Thoracic aorta (tissue), 2 donors: Measurements from ENCODE around the gene STUM. TPM values are rescaled to one million over a fixed set of nuclear protein-coding genes. Genes with fewer than 3 reads are reported as not detected.

Experiments
- ATAC-seq: fragments of 150-250 bp; one replicate; pipeline ENCODE4 v1.8.0; 2017; ENCODE audit warnings: low read depth; ENCODE audit not compliant: insufficient number of reproducible peaks, low FRiP score
- DNase-seq: peaks from one replicate; pipeline ENCODE4 v3.0.0-alpha.2; 2020; ENCODE audit warnings: low spot score
- H3K27ac ChIP-seq, 2 donors: fragments of 200-600 bp; sonication (generic); 1 replicate in 1 of 2; 2 replicates in 1 of 2; pipeline ENCODE4 v1.5.1; 2016; ENCODE audit warnings: mild to moderate bottlenecking in 2 of 2, moderate library complexity in 2 of 2
- H3K27me3 ChIP-seq: fragments of 200-600 bp; sonication (generic); replicated peaks from 2 replicates; pipeline ENCODE4 v1.6.0; 2016; ENCODE audit warnings: mild to moderate bottlenecking; ENCODE audit not compliant: insufficient read depth
- H3K36me3 ChIP-seq: fragments of 200-600 bp; sonication (generic); one replicate; pipeline ENCODE4 v1.5.1; 2016
- H3K4me1 ChIP-seq, 2 donors: fragments of 200-600 bp; sonication (generic); 1 replicate in 1 of 2; 2 replicates in 1 of 2; pipeline versions ENCODE4 v1.5.1 to v1.6.0; 2016; ENCODE audit warnings: low read depth in 2 of 2, mild to moderate bottlenecking in 1 of 2; ENCODE audit not compliant: control insufficient read depth in 1 of 2
- H3K4me3 ChIP-seq: fragments of 200-600 bp; sonication (generic); 2 replicates; pipeline ENCODE4 v1.5.1; 2016; ENCODE audit warnings: mild to moderate bottlenecking
- H3K9me3 ChIP-seq: fragments of 200-600 bp; sonication (generic); 2 replicates; pipeline ENCODE4 v1.5.1; 2016
- total RNA-seq, 2 donors: library from RNA; depleted of rRNA; stranded (reverse); fragments of >200 nt; gene quantifications; one replicate each; pipeline versions ENCODE4 v1.1.0 to v1.2.3, GENCODE V29; 2016
- TF ChIP-seq, protein P1 (sequence below): fragments of 200-600 bp; sonication (generic); IDR thresholded peaks from one replicate; pipeline ENCODE4 v1.5.1; 2019; ENCODE audit warnings: antibody characterized with exemption

The STUM gene
- total RNA-seq, 2 donors from 2014 or later = 0.41 to 1.6 TPM

GRCh38 chr1:226553266-226553923, 4.8 kb downstream of the STUM start:
- Histone ChIP-seq H3K4me3 (no peak overlapping the region), H3K4me1 (peaks cover 14% of the 10 kb centered on the region in 2 donors), H3K27me3 (no peaks in the 10 kb centered on the region), H3K27ac (no peak overlapping the region), H3K36me3 (no peaks in the 10 kb centered on the region), H3K9me3 (no peaks in the 10 kb centered on the region)
- TF ChIP-seq, protein P1, sequence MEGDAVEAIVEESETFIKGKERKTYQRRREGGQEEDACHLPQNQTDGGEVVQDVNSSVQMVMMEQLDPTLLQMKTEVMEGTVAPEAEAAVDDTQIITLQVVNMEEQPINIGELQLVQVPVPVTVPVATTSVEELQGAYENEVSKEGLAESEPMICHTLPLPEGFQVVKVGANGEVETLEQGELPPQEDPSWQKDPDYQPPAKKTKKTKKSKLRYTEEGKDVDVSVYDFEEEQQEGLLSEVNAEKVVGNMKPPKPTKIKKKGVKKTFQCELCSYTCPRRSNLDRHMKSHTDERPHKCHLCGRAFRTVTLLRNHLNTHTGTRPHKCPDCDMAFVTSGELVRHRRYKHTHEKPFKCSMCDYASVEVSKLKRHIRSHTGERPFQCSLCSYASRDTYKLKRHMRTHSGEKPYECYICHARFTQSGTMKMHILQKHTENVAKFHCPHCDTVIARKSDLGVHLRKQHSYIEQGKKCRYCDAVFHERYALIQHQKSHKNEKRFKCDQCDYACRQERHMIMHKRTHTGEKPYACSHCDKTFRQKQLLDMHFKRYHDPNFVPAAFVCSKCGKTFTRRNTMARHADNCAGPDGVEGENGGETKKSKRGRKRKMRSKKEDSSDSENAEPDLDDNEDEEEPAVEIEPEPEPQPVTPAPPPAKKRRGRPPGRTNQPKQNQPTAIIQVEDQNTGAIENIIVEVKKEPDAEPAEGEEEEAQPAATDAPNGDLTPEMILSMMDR = no peak
- no peak for ATAC-seq
- no peak for DNase-seq

DNA sequence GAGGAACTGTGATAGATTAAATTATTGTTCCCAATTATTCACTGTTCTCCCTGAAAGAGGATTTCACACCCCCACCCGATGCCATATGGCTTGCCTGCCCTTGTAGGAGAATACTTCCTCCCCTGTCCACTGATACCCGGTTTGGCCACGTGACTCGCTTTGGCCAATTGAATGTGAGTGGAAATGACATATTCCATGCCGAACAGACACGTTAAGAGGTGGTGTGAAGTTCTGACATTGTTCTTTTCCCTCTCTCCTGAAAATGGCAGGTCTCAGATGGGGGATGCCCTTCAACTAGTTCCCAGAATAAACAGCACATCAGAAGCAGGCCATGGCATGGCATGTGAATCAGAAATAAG, 5.3 kb downstream of the STUM start:
- ATAC-seq = no peak
- Histone ChIP-seq H3K4me3 (no peak overlapping the region), H3K4me1 (peaks cover 12 to 13% of the 10 kb centered on the region in 2 donors), H3K9me3 (no peaks in the 10 kb centered on the region), H3K27ac (no peak overlapping the region), H3K36me3 (no peaks in the 10 kb centered on the region), H3K27me3 (no peaks in the 10 kb centered on the region)
- DNase-seq = no peak
- TF ChIP-seq, protein P1 = no peak

DNA sequence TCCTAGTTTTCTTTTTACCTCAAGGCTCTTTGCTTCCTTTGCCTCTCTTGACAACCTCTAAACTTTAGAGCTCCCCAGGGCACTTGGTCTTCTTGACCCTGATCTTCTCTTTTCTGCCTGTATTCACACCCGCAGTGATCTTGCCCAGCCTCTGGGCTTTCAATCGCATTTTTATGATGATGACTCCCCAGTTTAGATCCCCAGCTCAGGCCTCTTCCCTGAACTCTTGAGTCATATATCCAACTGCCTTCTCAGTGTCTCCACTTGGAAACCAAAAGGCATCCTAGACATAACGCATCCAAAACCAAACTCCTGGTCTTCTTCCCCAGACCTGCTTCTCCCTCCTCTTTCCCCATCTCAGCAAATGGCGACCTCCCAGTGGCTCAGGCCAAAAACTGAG, 6.5 kb downstream of the STUM start:
- Histone ChIP-seq H3K27ac (no peak overlapping the region), H3K36me3 (no peaks in the 10 kb centered on the region), H3K27me3 (no peaks in the 10 kb centered on the region), H3K9me3 (no peaks in the 10 kb centered on the region), H3K4me3 (no peak overlapping the region), H3K4me1 (peaks cover under 1 to 1% of the 10 kb centered on the region in 2 donors)
- TF ChIP-seq, protein P1 = no peak
- DNase-seq (no peak), ATAC-seq (no peak)

GRCh38 chr1:226557424-226557823, 8.9 kb downstream of the STUM start:
- no peaks in the 10 kb centered on the region for H3K27me3 ChIP-seq
- TF ChIP-seq, protein P1 = no peak
- no peaks in the 10 kb centered on the region for H3K4me1 ChIP-seq
- no peak for DNase-seq
- no peak for ATAC-seq
- H3K9me3 ChIP-seq = no peaks in the 10 kb centered on the region
- H3K36me3 ChIP-seq = no peaks in the 10 kb centered on the region
- no peak overlapping the region for H3K4me3 ChIP-seq
- no peak overlapping the region for H3K27ac ChIP-seq

DNA sequence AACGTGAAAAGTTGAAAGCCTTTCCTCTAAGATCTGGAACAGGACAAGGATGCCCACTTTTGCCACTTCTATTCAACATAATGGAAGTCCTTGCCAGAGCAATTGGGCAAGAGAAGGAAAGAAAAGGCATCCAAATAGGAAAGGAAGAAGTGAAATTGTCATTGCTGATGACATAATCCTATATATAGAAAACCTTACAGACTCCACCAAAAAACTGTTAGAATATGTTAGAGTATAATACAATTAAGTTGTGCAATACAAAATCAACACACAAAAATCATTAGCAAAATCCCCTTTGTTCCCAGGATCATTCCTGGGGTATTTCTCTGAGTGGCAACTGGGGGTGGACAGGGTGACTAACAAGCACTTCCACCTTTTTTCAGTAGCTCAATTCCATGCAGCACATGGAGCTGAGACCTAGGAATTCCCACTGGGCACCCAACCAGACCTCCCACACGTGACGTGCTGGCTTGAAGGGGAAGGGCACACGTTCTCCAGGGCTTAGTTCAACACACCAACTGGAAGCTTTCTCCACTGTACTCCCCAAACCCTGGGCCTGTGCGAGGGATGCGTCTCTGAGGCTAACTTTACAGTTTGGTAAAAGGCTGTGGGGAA, 9.6 kb downstream of the STUM start:
- peaks cover under 1 to 3% of the 10 kb centered on the region in 2 donors for H3K4me1 ChIP-seq
- no peak overlapping the region for H3K27ac ChIP-seq
- ATAC-seq = no peak
- H3K36me3 ChIP-seq = no peaks in the 10 kb centered on the region
- H3K27me3 ChIP-seq = no peaks in the 10 kb centered on the region
- DNase-seq = no peak
- TF ChIP-seq, protein P1 = no peak
- no peak overlapping the region for H3K4me3 ChIP-seq
- no peaks in the 10 kb centered on the region for H3K9me3 ChIP-seq
